HG03457 (cell line): Measurements from ENCODE around the gene ZFHX3.

Experiments used
- ATAC-seq: cut with Tn5 transposase; IDR thresholded peaks from one replicate; pipeline ENCODE4 v1.9.1; 2021; ENCODE audit warnings: moderate number of reproducible peaks; ENCODE audit not compliant: unreplicated experiment

The ZFHX3 gene

GRCh38 chr16:72957303-72958277 lies 90.3 kb downstream of the ZFHX3 start:
- no peak for ATAC-seq

GRCh38 chr16:72956124-72957064 lies 91.5 kb downstream of the ZFHX3 start:
- ATAC-seq, result no peak

DNA sequence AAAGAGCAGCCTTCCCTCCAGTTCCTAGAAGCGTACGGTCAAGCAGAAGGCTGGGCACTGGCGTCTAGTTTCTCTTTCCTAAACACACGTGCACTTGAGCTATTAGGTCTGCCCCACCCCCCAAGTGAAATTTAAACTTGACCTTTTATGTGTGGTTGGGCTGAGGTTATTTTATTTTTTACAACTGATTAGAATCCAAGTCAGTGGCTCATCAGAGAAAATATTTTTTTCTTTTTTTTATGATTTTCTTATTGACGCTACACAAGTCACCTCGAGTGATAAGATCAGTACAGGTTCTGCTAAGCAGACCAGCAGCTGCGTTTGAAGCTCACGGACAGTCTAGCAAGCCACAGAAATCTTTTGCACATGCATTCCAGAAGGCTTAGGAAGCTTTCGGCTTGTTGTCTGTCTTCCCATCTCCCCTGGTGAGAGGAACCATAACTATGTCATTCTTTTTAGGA lies 95.1 kb downstream of the ZFHX3 start:
- ATAC-seq, result no peak

GRCh38 chr16:72952404-72952803 lies 95.5 kb downstream of the ZFHX3 start:
- ATAC-seq, result no peak

DNA sequence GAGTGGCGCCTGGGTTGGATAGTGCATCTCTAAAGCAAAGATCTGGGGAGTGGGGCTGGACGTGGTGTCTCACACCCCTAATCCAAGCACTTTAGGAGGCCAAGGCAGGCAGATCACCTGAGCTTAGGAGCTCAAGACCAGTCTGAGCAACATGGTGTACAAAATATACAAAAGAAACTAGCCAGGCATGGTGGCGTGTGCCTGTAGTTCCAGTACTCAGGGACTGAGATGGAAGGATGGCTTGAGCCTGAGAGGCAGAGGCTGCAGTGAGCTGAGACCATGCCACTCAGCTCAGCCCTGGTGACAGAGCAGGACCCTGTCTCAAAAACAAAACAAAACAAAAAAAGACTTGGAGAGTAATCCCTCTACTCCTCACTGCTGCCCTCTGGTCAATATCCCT lies 96.0 kb downstream of the ZFHX3 start:
- ATAC-seq, result no peak

GRCh38 chr16:72950669-72951068 lies 97.3 kb downstream of the ZFHX3 start:
- no peak for ATAC-seq

- ATAC-seq, result no peak
Measured at GRCh38 chr16:72948238-72948829, 99.6 kb downstream of the ZFHX3 start.

GRCh38 chr16:72947379-72948237 lies 100.3 kb downstream of the ZFHX3 start:
- no peak for ATAC-seq

- no peak for ATAC-seq
Measured at GRCh38 chr16:72946474-72947194, 101.3 kb downstream of the ZFHX3 start.

- no peak for ATAC-seq
Measured at GRCh38 chr16:72946063-72946462, 101.9 kb downstream of the ZFHX3 start.

GRCh38 chr16:72945611-72946010 lies 102.3 kb downstream of the ZFHX3 start:
- ATAC-seq, result no peak

DNA sequence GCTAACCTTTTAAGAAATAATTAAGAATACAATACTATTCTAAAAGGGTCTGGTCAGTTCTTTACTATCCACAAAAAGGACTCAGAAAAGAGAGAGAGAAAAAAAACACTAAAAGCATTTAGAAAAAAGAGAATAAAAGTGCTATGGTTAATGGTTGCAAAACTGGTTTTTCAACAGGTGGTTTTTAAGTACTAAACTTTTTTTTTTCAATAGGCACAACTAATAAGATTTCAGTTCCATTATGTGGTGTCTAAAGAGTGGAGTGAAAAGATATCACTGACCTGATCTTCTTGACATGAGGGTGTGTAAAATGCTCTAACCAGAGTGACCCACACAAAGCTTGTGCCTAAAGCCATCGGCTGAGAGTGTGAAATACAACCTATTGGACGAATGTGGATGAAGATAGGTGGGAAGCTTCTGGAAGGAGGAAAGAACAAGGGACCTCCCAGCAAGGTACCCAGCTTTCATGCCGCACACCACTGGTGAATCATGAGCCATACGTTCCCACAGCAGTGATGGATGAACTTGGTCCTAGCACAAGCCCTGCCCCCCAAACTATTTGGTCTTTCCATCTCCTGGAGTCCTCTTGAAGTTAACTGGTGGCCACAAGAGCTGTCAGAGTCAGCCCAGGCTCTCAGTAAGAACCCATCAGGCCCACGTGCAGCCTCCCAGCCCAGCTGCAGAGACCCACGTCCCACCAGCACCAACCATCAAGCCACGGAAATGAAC lies 103.0 kb downstream of the ZFHX3 start:
- no peak for ATAC-seq

- ATAC-seq, result no peak
Measured at GRCh38 chr16:72942021-72942420, 105.9 kb downstream of the ZFHX3 start.

DNA sequence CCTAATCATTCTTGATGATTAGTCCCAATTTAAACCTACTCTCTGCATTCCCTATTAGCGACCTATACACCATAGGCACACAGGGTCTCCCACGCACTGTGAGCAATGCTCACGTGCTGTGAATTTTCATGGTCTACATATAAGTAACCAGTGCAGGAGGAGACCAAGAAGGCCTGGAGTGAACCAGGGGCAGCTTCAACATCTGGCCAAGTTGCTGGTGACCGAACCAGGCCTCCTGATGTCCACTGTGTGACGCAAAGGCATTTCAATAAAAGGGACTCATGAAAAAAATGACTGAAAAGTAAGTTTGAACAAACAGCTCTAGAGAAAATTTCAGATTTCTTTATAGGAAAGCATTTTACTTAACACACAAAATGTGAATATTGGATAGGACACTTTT lies 107.0 kb downstream of the ZFHX3 start:
- no peak for ATAC-seq

DNA sequence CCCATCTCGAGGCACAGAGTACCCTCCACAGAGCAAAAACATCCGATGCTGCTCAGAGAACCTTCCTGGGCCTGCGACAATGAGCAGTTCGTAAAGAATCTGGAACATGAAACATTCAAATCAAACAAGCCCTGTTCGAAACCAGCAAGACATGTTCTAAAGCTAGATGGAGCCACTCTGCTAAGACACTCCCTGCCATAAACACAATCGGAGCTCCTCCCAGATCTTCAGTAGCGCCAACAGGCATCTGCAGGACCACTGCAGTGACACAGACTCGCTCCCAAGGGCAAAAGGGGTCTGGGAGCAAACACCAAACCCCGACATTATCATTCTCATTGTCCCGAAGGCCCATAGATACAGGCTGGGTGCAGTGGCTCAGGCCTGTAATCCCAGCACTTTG lies 108.7 kb downstream of the ZFHX3 start:
- ATAC-seq, result no peak

DNA sequence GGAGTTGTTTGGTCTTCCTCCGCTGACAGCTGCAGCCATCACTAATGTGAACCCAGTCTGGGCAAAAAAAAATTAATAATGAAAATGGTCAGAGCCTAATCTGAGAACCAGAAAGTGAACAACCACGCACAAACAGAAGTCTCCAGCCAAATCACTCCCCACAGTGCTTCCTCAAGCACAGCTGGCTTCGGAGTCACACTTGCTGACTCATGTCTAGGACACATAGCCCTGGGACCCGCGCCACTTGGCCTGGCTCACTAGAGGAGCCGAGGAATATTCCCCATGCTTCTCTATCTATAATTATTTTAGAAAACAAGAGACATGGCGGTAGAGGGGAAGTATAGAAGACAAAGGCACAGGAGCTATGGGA lies 109.1 kb downstream of the ZFHX3 start:
- no peak for ATAC-seq

DNA sequence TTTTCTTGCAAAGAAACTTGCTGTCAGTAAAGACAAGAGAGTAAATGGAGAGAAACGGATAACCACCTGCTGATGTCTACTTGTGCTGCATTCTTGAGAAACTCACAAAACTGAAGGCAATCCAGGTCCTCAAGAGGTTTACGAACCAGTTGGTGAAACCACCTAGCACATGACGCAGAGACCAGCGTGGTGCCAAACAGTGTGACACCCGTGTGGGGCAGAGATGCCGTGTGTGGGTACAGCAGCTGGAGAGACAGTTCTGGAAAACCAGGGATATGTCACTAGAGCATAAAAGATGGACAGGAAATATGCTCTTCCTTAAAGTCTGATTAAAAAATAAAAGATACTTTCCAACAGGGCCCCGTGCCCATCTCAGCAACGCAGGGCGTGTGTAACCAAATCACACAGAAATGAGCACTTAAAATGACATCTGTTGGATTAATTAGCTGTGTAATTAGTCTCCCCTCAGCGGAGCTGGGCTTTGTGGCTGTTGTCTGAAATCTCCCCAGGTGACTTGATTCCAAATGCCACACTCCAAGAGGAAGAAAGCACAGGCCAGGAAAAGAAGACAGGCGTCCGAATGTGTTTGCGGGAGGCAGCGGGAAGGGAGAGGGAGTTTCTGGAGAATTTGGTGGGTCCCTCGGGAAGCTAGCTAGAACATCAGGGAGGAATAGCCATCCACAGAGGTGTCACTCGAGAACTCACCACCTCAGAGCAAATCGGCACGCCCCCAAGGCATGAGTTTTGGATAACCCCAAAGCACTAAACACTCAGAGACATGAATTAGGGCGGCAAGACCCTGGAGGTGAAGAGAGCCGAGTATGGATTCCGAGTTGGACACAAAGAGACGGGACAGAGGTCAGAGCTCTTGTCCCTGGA lies 109.8 kb downstream of the ZFHX3 start:
- ATAC-seq, result no peak

DNA sequence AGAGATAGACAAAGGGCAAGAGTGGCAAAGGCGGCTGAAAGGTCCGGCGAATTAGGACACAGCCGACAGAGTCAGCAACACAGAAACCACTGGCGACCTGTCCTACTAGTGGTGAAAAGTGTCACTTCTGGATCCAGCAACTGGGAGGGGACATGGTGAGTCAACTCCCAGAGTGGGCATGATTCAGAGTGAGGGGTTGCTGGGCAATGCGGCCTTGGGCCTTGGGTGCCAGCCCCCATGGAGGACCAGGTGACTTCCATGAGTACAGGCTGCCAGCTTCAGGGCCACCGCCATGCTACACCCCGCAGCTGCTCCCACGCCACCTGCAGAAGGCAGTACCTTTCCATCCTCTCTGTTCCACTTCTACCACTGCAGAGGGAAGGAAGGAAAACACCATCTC lies 110.6 kb downstream of the ZFHX3 start:
- no peak for ATAC-seq
